GDM1 (cell line): ENCODE measurements around the gene EDAR.

Experiments
- DNase-seq: peaks from one replicate; lab custom pipeline; 2025; lab: John Stamatoyannopoulos, UW

The EDAR gene

GRCh38 chr2:109001201-109001600, 12.2 kb upstream of the EDAR start:
- DNase-seq: no peak

- DNase-seq: no peak
Measured at GRCh38 chr2:109000738-109001137, 11.7 kb upstream of the EDAR start.

GRCh38 chr2:108998911-108999310, 9.9 kb upstream of the EDAR start:
- no peak for DNase-seq

- no peak for DNase-seq
Measured at GRCh38 chr2:108994178-108994577, 5.2 kb upstream of the EDAR start.

GRCh38 chr2:108993095-108993937, 4.3 kb upstream of the EDAR start:
- DNase-seq: no peak

- no peak for DNase-seq
Measured at GRCh38 chr2:108988076-108988795, 784 bp downstream of the EDAR start.

- DNase-seq: no peak
Measured at GRCh38 chr2:108986916-108987510, 2.0 kb downstream of the EDAR start.

GRCh38 chr2:108983610-108984009, 5.4 kb downstream of the EDAR start:
- DNase-seq: no peak

GRCh38 chr2:108983061-108983460, 6.0 kb downstream of the EDAR start:
- DNase-seq: no peak

- DNase-seq: no peak
Measured at GRCh38 chr2:108982259-108982679, 6.8 kb downstream of the EDAR start.

GRCh38 chr2:108981846-108982245, 7.2 kb downstream of the EDAR start:
- DNase-seq: no peak

- DNase-seq: no peak
Measured at GRCh38 chr2:108980076-108980475, 8.9 kb downstream of the EDAR start.

GRCh38 chr2:108979461-108979860, 9.6 kb downstream of the EDAR start:
- no peak for DNase-seq

GRCh38 chr2:108978709-108979111, 10.3 kb downstream of the EDAR start:
- DNase-seq: no peak

GRCh38 chr2:108975613-108976435, 13.2 kb downstream of the EDAR start:
- DNase-seq: no peak

GRCh38 chr2:108974674-108975073, 14.3 kb downstream of the EDAR start:
- DNase-seq: no peak

- DNase-seq: no peak
Measured at GRCh38 chr2:108972663-108973062, 16.4 kb downstream of the EDAR start.

- no peak for DNase-seq
Measured at GRCh38 chr2:108971661-108972566, 17.1 kb downstream of the EDAR start.

- DNase-seq: no peak
Measured at GRCh38 chr2:108970369-108970768, 18.7 kb downstream of the EDAR start.

GRCh38 chr2:108969856-108970255, 19.2 kb downstream of the EDAR start:
- DNase-seq: no peak

GRCh38 chr2:108968619-108969018, 20.4 kb downstream of the EDAR start:
- no peak for DNase-seq
